ENCODE data around the gene PELI2. TPM values are rescaled to one million over a fixed set of nuclear protein-coding genes. Genes with fewer than 3 reads are reported as not detected.

PELI2 gene
- polyA plus RNA-seq, 1 donor (not counting 4 experiments of a cell fraction or from before 2014, with no cell fraction given), result not detected

GRCh38 chr14:56098021-56098420, 20.2 kb upstream of the PELI2 start:
- Histone ChIP-seq H3K9me1 (ENCODE audit: control insufficient read depth, extremely low read depth, insufficient read depth, low read length) (no peaks in the 10 kb centered on the region), H3K9me3 (ENCODE audit: control insufficient read depth, low read depth, low read length) (no peaks in the 10 kb centered on the region), H3K4me1 (ENCODE audit: control insufficient read depth, extremely low read depth, insufficient read depth, low read length) (no peaks in the 10 kb centered on the region), H3K27me3 (ENCODE audit: control insufficient read depth, extremely low read depth, insufficient read depth, low read length) (peaks cover 9% of the 10 kb centered on the region), H3K4me2 (ENCODE audit: control insufficient read depth, extremely low read depth, insufficient read depth, low read depth, low read length) (no peak overlapping the region), H4K20me1 (ENCODE audit: control insufficient read depth, extremely low read depth, insufficient read depth, low read length) (no peaks in the 10 kb centered on the region), H2AFZ (ENCODE audit: control insufficient read depth, low read length) (no peak overlapping the region), H3K4me3 (ENCODE audit: control insufficient read depth in 2 of 3, extremely low read depth in 1 of 3, insufficient read depth in 2 of 3, low read depth in 1 of 3, low read length in 3 of 3) (no peak overlapping the region), H3K79me2 (ENCODE audit: control insufficient read depth, insufficient read depth, low read length) (no peaks in the 10 kb centered on the region), H3K36me3 (ENCODE audit: control insufficient read depth in 2 of 2, extremely low read depth in 1 of 2, insufficient read depth in 2 of 2, low read length in 2 of 2) (no peaks in the 10 kb centered on the region), H3K27ac (ENCODE audit: control insufficient read depth, insufficient read depth, low read length) (no peak overlapping the region), H3K9ac (ENCODE audit: control insufficient read depth, extremely low read depth, insufficient read depth, low read length) (no peak overlapping the region)
- dilution Hi-C loops (cut with MboI; ENCODE audit: extremely low pct_ligation_motif_present, low sequenced_read_pairs), result no loop called here
- TF ChIP-seq CTCF (optimal IDR thresholded peaks at IDR 0.05 in 1 of 3, IDR thresholded peaks at IDR 0.05 in 1 of 3, conservative IDR thresholded peaks at IDR 0.05 in 1 of 3; ENCODE audit: extremely low read depth in 1 of 3, insufficient read depth in 2 of 3, low read length in 3 of 3), result no peak
- TF ChIP-seq EZH2 (IDR thresholded peaks at IDR 0.05; ENCODE audit: low read length), result no peak
- no peak for FAIRE-seq
- DNase-seq (ENCODE audit: low read depth, low spot score), result no peak

DNA sequence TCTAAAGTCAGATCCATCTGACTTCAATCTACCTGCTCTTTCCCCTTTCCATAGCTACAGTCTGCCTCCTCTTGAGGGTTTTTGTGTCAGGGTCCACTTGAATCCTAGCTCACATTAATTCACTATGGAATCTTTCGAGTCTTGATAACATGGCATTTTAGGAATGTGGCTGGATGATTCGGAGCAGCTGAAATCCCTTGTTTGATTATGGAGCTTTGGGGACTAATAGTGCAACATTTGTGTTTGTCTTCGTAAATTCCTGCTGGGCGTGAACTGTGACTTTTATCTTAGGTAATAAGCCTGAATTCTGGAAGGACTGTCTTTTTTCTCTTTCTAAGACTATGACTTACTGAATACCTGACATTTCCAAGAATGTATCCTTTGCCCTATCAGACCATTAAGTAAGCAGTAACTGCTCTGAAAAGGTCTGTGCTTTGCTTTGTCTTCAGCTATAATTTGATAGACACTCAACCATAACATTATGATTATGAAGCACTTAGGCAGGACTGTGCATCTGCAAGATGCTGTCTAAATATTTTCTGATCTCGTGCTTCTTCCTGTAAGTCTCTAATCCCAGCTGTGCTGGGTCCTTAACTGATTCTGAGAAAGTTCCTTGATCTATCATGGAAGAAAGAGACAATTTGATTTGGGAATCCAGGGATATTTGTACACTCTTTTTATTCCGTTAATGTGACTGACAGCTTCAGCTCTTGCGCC, 19.0 kb upstream of the PELI2 start:
- TF ChIP-seq EZH2 (IDR thresholded peaks at IDR 0.05; ENCODE audit: low read length), result no peak
- TF ChIP-seq CTCF (optimal IDR thresholded peaks at IDR 0.05 in 1 of 3, IDR thresholded peaks at IDR 0.05 in 1 of 3, conservative IDR thresholded peaks at IDR 0.05 in 1 of 3; ENCODE audit: extremely low read depth in 1 of 3, insufficient read depth in 2 of 3, low read length in 3 of 3), result no peak
- dilution Hi-C loops (cut with MboI; ENCODE audit: extremely low pct_ligation_motif_present, low sequenced_read_pairs), result no loop called here
- Histone ChIP-seq H3K27ac (ENCODE audit: control insufficient read depth, insufficient read depth, low read length) (no peak overlapping the region), H4K20me1 (ENCODE audit: control insufficient read depth, extremely low read depth, insufficient read depth, low read length) (no peaks in the 10 kb centered on the region), H3K4me3 (ENCODE audit: control insufficient read depth in 2 of 3, extremely low read depth in 1 of 3, insufficient read depth in 2 of 3, low read depth in 1 of 3, low read length in 3 of 3) (no peak overlapping the region), H3K4me1 (ENCODE audit: control insufficient read depth, extremely low read depth, insufficient read depth, low read length) (no peaks in the 10 kb centered on the region), H3K9ac (ENCODE audit: control insufficient read depth, extremely low read depth, insufficient read depth, low read length) (no peak overlapping the region), H3K4me2 (ENCODE audit: control insufficient read depth, extremely low read depth, insufficient read depth, low read depth, low read length) (no peak overlapping the region), H3K27me3 (ENCODE audit: control insufficient read depth, extremely low read depth, insufficient read depth, low read length) (peaks cover 9% of the 10 kb centered on the region), H3K9me1 (ENCODE audit: control insufficient read depth, extremely low read depth, insufficient read depth, low read length) (no peaks in the 10 kb centered on the region), H2AFZ (ENCODE audit: control insufficient read depth, low read length) (no peak overlapping the region), H3K9me3 (ENCODE audit: control insufficient read depth, low read depth, low read length) (no peaks in the 10 kb centered on the region), H3K36me3 (ENCODE audit: control insufficient read depth in 2 of 2, extremely low read depth in 1 of 2, insufficient read depth in 2 of 2, low read length in 2 of 2) (no peaks in the 10 kb centered on the region), H3K79me2 (ENCODE audit: control insufficient read depth, insufficient read depth, low read length) (no peaks in the 10 kb centered on the region)
- no peak for FAIRE-seq
- no peak for DNase-seq (ENCODE audit: low read depth, low spot score)

Measured in keratinocyte (primary cell).